ENCODE results near the gene ISG15. TPM values are rescaled to one million over a fixed set of nuclear protein-coding genes. Genes with fewer than 3 reads are reported as not detected.

Gene ISG15
- total and polyA plus RNA-seq, 2 of the 13 experiments (the other 11 are each of a cell fraction or from before 2014, with no cell fraction given): 42.1 to 54.9 TPM

DNA sequence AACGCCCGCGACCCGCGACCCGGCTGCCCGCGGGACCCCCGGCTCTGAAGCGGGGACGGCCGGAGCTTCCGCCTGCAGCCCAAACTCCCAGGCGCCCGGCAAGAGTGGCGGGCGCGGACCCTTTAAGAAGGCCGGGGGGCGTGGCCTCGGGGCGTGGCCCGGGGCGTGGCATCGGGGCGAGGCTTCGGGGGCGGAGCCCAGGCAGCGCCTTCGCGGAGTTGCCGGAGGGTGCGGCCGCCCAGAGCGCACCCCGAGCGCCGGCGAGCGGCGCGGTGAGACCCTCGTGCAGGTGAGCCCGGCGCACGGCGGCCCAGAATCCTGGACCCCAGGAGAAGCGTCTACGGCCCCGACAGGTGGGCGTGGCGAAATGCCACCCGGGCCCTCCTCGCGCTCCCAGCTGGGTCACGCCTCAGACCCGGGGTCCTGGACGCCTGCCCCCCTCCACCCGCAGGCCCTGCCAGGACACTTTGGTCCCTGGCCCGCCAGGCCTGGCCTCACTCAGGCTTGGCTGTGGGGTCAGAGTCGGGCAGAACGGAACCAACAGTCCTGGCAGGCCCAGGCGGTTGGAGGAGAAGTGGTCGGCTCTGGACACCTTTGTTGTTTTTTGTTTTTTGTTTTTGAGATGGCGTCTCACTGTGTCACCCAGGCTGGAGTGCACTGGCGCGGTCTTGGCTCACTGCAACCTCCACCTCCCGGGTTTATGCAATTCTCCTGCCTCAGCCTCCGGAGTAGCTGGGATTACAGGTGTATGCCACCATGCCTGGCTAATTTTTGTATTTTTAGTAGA is 46.4 kb downstream of the ISG15 start (continued):
- TF ChIP-seq SAP130 (CRISPR knock-in tag; IDR thresholded peaks at IDR 0.05; ENCODE audit: low read depth) (peak; percentile 48), ZNF232 (CRISPR knock-in tag; IDR thresholded peaks at IDR 0.05; ENCODE audit: borderline replicate concordance) (0 out of 2 replicates have a peak, but pooled peaks have one; percentile 27), TAF1 (CRISPR knock-in tag; IDR thresholded peaks at IDR 0.05) (peak; percentile 31; the same call in 1 of the 2 replicates)

DNA sequence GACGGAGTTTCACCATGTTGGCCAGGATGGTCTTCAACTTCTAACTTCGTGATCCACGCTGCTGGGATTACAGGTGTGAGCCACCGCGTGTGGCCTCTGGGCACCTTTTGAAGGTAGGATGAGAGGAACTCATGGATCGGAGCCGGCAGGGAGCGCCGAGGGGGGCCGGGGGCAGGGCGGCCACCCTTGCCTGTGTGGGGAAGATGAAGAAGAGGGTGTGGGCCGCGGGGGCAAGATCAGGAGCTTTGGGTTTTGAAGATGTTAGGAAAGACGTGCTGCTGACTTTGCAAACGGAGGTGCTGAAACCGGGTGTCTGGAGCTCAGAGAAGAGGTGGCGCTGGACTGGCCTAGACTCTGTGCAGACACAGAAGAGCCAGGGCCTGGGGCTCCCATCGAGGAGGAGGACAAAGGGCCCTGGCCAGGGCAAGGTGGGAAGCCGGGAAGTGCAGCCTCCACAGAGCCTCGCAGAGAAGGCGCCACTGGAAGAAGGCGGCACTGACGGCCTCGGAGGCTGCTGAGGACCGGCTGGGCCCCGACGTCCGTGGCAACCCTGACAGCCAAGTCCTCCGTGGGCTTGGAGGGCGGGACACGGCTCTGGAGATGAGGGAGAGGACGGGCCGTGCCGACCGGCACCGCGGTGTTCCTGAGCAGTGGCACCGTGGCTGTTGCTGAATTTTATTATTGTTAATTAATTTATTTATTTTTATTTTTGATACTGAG is 47.1 kb downstream of the ISG15 start:
- no peaks in the 10 kb centered on the region for H3K9me3 ChIP-seq (ENCODE audit: low read length)
- peaks cover 47% of the 10 kb centered on the region for H3K4me1 ChIP-seq (ENCODE audit: insufficient read depth, low read length)
- no peak overlapping the region for H2AFZ ChIP-seq (ENCODE audit: low read length)
- in situ Hi-C loops (cut with HindIII; ENCODE audit: extremely low pct_ligation_motif_present, low pct_unique_long_range_greater_than_20kb): no loop called here
- peak overlapping the region in 2 of 3 experiments; percentile 87 to 96; a peak in 3 of 6 replicates for H3K4me3 ChIP-seq (replicated peaks in 1 of 3; ENCODE audit: insufficient read depth in 1 of 3, low read depth in 2 of 3, low read length in 3 of 3)
- no peaks in the 10 kb centered on the region for H3K27me3 ChIP-seq (ENCODE audit: control insufficient read depth in 1 of 2, insufficient read depth in 2 of 2, low read length in 2 of 2)
- TF ChIP-seq AGO1 (IDR thresholded peaks at IDR 0.05; ENCODE audit: low read depth, low read length, poor library complexity, severe bottlenecking) (peak; percentile 19), SMAD3 (CRISPR knock-in tag; IDR thresholded peaks at IDR 0.05) (no peak), ZNF616 (CRISPR knock-in tag; IDR thresholded peaks at IDR 0.05; ENCODE audit: low read depth) (no peak), NFATC3 (CRISPR knock-in tag; IDR thresholded peaks at IDR 0.05) (no peak), RBFOX2 (IDR thresholded peaks at IDR 0.05; ENCODE audit: low read depth, low read length) (peak; percentile 49; the same call in 1 of the 2 replicates), SALL2 (CRISPR knock-in tag; IDR thresholded peaks at IDR 0.05) (no peak)
- TF ChIP-seq, protein P1, sequence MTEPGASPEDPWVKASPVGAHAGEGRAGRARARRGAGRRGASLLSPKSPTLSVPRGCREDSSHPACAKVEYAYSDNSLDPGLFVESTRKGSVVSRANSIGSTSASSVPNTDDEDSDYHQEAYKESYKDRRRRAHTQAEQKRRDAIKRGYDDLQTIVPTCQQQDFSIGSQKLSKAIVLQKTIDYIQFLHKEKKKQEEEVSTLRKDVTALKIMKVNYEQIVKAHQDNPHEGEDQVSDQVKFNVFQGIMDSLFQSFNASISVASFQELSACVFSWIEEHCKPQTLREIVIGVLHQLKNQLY (CRISPR knock-in tag; IDR thresholded peaks at IDR 0.05): no peak
- POLR2A ChIA-PET: interaction anchor here (1.3 to 3.1 kb wide), 5 partner anchors 19 to 94 kb away, joined by 3 to 20 read pairs (median 6); partner anchors contain the start of gene PLEKHN1
- no TSS peak for BruUV-seq (replicated peaks)
- CTCF ChIA-PET (ENCODE audit: low intra/inter-chr PET ratio, low total read pairs): interaction anchor here (1.1 kb wide), 1 partner anchor 45 kb away, joined by 3 read pairs; no protein-coding TSS in a partner anchor
- H3K27ac ChIP-seq (ENCODE audit: extremely low read length, insufficient read depth, low read length): no peak overlapping the region
- intact Hi-C loops (cut with micrococcal nuclease; ENCODE audit: unreplicated experiment): no loop called here
- ATAC-seq: no peak
- H3K9ac ChIP-seq (ENCODE audit: insufficient read depth, low read depth, low read length): peak overlapping the region; percentile 72; the same call in 1 of the 2 replicates
- H3K36me3 ChIP-seq (replicated peaks in 1 of 2; ENCODE audit: control insufficient read depth in 1 of 2, insufficient read depth in 2 of 2, low read length in 2 of 2): no peaks in the 10 kb centered on the region
- FAIRE-seq: no peak
- DNase-seq (ENCODE audit: low spot score): no peak
- 83% methylated on average over 37 of the region's 38 CpGs for WGBS (ENCODE audit: low lambda C conversion rate)
- H3K79me2 ChIP-seq (ENCODE audit: insufficient read depth, low read length): no peaks in the 10 kb centered on the region
- H3K4me2 ChIP-seq (ENCODE audit: low read depth, low read length): peak overlapping the region; percentile 95
- no peaks in the 10 kb centered on the region for H4K20me1 ChIP-seq (ENCODE audit: insufficient read depth, low read length)

All from HepG2 (cell line).